SW 1271 (cell line): Measurements from ENCODE around the gene NEB.
"Not testable (repeated sequence)": the region's sequence is repeated elsewhere in the genome, so short reads cannot be mapped to it uniquely, and the experiment has no call there.

Experiments
- DNase-seq, 2 experiments: peaks; one replicate each; lab custom pipeline; 2025; lab: John Stamatoyannopoulos, UW

Gene NEB

GRCh38 chr2:151651274-151651673, 83.0 kb downstream of the NEB start:
- no peak for DNase-seq

GRCh38 chr2:151650456-151650855, 83.8 kb downstream of the NEB start:
- DNase-seq: no peak

- DNase-seq: no peak
Observed at GRCh38 chr2:151649966-151650365, 84.3 kb downstream of the NEB start.

- DNase-seq: no peak
Observed at GRCh38 chr2:151649400-151649799, 84.9 kb downstream of the NEB start.

GRCh38 chr2:151646512-151646911, 87.8 kb downstream of the NEB start:
- not testable (repeated sequence) for DNase-seq

GRCh38 chr2:151644580-151644979, 89.7 kb downstream of the NEB start:
- no peak for DNase-seq

- not testable (repeated sequence) for DNase-seq
Observed at GRCh38 chr2:151641895-151642294, 92.4 kb downstream of the NEB start.

- DNase-seq: no peak
Observed at GRCh38 chr2:151640087-151640486, 94.2 kb downstream of the NEB start.

GRCh38 chr2:151638990-151639389, 95.3 kb downstream of the NEB start:
- DNase-seq: no peak

- no peak for DNase-seq
Observed at GRCh38 chr2:151638191-151638933, 95.9 kb downstream of the NEB start.

GRCh38 chr2:151637271-151637781, 97.0 kb downstream of the NEB start:
- no peak for DNase-seq

- DNase-seq: no peak
Observed at GRCh38 chr2:151634736-151635467, 99.4 kb downstream of the NEB start.

- DNase-seq: no peak
Observed at GRCh38 chr2:151632993-151633565, 101.2 kb downstream of the NEB start.

- no peak for DNase-seq
Observed at GRCh38 chr2:151630372-151630771, 103.9 kb downstream of the NEB start.

GRCh38 chr2:151627353-151627752, 106.9 kb downstream of the NEB start:
- DNase-seq: no peak

GRCh38 chr2:151624271-151624670, 110.0 kb downstream of the NEB start:
- no peak for DNase-seq

GRCh38 chr2:151623631-151624030, 110.6 kb downstream of the NEB start:
- DNase-seq: no peak

- DNase-seq: no peak
Observed at GRCh38 chr2:151620761-151621160, 113.5 kb downstream of the NEB start.

GRCh38 chr2:151619337-151619989, 114.8 kb downstream of the NEB start:
- DNase-seq: no peak

GRCh38 chr2:151616760-151617339, 117.4 kb downstream of the NEB start:
- no peak for DNase-seq

GRCh38 chr2:151614606-151615306, 119.5 kb downstream of the NEB start:
- no peak for DNase-seq
